K562 (cell line): ENCODE results near the gene MDC1. TPM values are rescaled to one million over a fixed set of nuclear protein-coding genes. Genes with fewer than 3 reads are reported as not detected.

Experiments used
- CTBP1 ChIP-seq: fragments of 450-650 bp; IDR thresholded peaks from 2 replicates; pipeline ENCODE4 v1.6.1; 2016; ENCODE audit warnings: borderline replicate concordance
- ESRRA ChIP-seq: fragments of 450-650 bp; IDR thresholded peaks from 2 replicates; pipeline ENCODE4 v1.6.1; 2014; ENCODE audit warnings: low read depth, mild to moderate bottlenecking, moderate library complexity, borderline replicate concordance
- ETV1 ChIP-seq: fragments of 450-650 bp; conservative IDR thresholded peaks from 2 replicates; pipeline ENCODE4 v1.6.1; 2016; ENCODE audit warnings: missing genetic modification characterization, control low read depth, low read depth, missing compliant biosample characterization
- GABPB2 ChIP-seq: fragments of 250-450 bp; sonication (Bioruptor Pico); conservative IDR thresholded peaks from 2 replicates; pipeline ENCODE4 v1.5.1; 2021; ENCODE audit warnings: mild to moderate bottlenecking
- HDGF ChIP-seq: fragments of 450-650 bp; IDR thresholded peaks from 2 replicates; pipeline ENCODE4 v1.6.1; 2016
- HIVEP1 ChIP-seq: fragments of 250-450 bp; sonication (Bioruptor Pico); IDR thresholded peaks from 2 replicates; pipeline ENCODE4 v1.4.0; 2020; ENCODE audit warnings: mild to moderate bottlenecking
- NELFE ChIP-seq: IDR thresholded peaks from 2 replicates; pipeline ENCODE4 v1.6.1; 2011; ENCODE audit warnings: mild to moderate bottlenecking; ENCODE audit not compliant: insufficient read depth, insufficient read length
- NEUROD1 ChIP-seq: fragments of 150-350 bp; IDR thresholded peaks from 2 replicates; pipeline ENCODE4 v1.6.1; 2014; ENCODE audit warnings: borderline replicate concordance, low read length, low read depth; ENCODE audit not compliant: partially characterized antibody
- PPARD ChIP-seq: fragments of 250-450 bp; sonication (Bioruptor Pico); IDR thresholded peaks from 2 replicates; pipeline ENCODE4 v1.8.0; 2022; ENCODE audit warnings: inconsistent platforms, mild to moderate bottlenecking, moderate library complexity
- SMC3 ChIP-seq: conservative IDR thresholded peaks from 2 replicates; pipeline ENCODE4 v1.6.1; 2011; ENCODE audit warnings: low read depth, low read length, improper control_type of control experiment; ENCODE audit not compliant: insufficient read depth
- TEAD1 ChIP-seq, 2 experiments: fragments of 450-650 bp in 1 of 2; sonication (generic) in 1 of 2; formaldehyde crosslinking; IDR thresholded peaks; 2 replicates each; pipeline versions ENCODE4 v1.4.0 to v1.8.0; 2020 to 2022; ENCODE audit warnings: mild to moderate bottlenecking in 2 of 2, missing genetic modification reagents in 1 of 2
- TFAM ChIP-seq: fragments of 250-450 bp; sonication (Bioruptor Pico); conservative IDR thresholded peaks from 2 replicates; pipeline ENCODE4 v1.5.0; 2021; ENCODE audit warnings: mild to moderate bottlenecking, moderate library complexity
- TRIM28 ChIP-seq: fragments of 450-650 bp; IDR thresholded peaks from 2 replicates; pipeline ENCODE4 v1.6.1; 2017
- ZBTB1 ChIP-seq: sonication (generic); formaldehyde crosslinking; IDR thresholded peaks from 2 replicates; pipeline ENCODE4 v1.8.1; 2023; ENCODE audit warnings: missing genetic modification reagents, low read depth, mild to moderate bottlenecking, borderline replicate concordance
- ZNF174 ChIP-seq: fragments of 250-450 bp; sonication (Bioruptor Pico); IDR thresholded peaks from 2 replicates; pipeline ENCODE4 v1.4.0; 2020; ENCODE audit warnings: mild to moderate bottlenecking
- ZNF212 ChIP-seq: fragments of 450-650 bp; formaldehyde crosslinking; IDR thresholded peaks from 2 replicates; pipeline ENCODE4 v1.4.0; 2020; ENCODE audit warnings: mild to moderate bottlenecking
- ZNF644 ChIP-seq: fragments of 200-800 bp; sonication (Bioruptor generic); IDR thresholded peaks from 2 replicates; pipeline ENCODE4 v1.6.1; 2016; ENCODE audit warnings: low read depth, missing genetic modification characterization, missing compliant biosample characterization
- ZSCAN29 ChIP-seq: fragments of 450-650 bp; IDR thresholded peaks from 2 replicates; pipeline ENCODE4 v1.6.1; 2017
- polyA plus RNA-seq, 8 experiments: library from polyadenylated mRNA; depleted of rRNA in 4 of 8; stranded (reverse) in 5 of 8; unstranded in 3 of 8; fragments of >200 nt; fragmentation: Nextera tagmentation in 2 of 8; fragmentation: Illumina TruSeq in 1 of 8; extraction: Ambion mirVana in 2 of 8; extraction: Trizol in 1 of 8; gene quantifications; 2 replicates each; pipeline versions ENCODE4 v1.2.1 to v1.2.3, GENCODE V29; 2011 to 2014; ENCODE audit warnings: inconsistent platforms in 1 of 8, missing spikeins in 1 of 8
- total RNA-seq, 7 experiments: library from RNA; depleted of rRNA in 6 of 7; stranded (reverse); fragments of >200 nt in 6 of 7; fragmentation: Illumina TruSeq in 2 of 7; extraction: Trizol in 2 of 7; gene quantifications; 2 replicates each; pipeline versions ENCODE4 v1.2.1 to v1.2.3, GENCODE V29; 2011 to 2021; ENCODE audit warnings: low replicate concordance in 1 of 7
- TF ChIP-seq, protein P1 (sequence below): fragments of 250-450 bp; sonication (Bioruptor Pico); IDR thresholded peaks from 2 replicates; pipeline ENCODE4 v1.9.0; 2021; ENCODE audit warnings: mild to moderate bottlenecking
- TF ChIP-seq, protein P2 (sequence below): fragments of 250-450 bp; sonication (Bioruptor Pico); IDR thresholded peaks from 2 replicates; pipeline ENCODE4 v1.4.0; 2020; ENCODE audit warnings: borderline replicate concordance
- TF ChIP-seq, protein P3 (sequence below): fragments of 250-450 bp; sonication (Bioruptor Pico); IDR thresholded peaks from 2 replicates; pipeline ENCODE4 v1.8.0; 2021; ENCODE audit warnings: borderline replicate concordance, mild to moderate bottlenecking, moderate library complexity; ENCODE audit not compliant: poor library complexity, severe bottlenecking
- TF ChIP-seq, protein P4 (sequence below): fragments of 200-800 bp; sonication (Bioruptor generic); IDR thresholded peaks from 2 replicates; pipeline ENCODE4 v1.6.1; 2017; ENCODE audit warnings: missing genetic modification characterization, missing compliant biosample characterization
- TF ChIP-seq, protein P5 (sequence below): sonication (generic); formaldehyde crosslinking; IDR thresholded peaks from 2 replicates; pipeline ENCODE4 v1.8.0; 2022; ENCODE audit warnings: mild to moderate bottlenecking, missing genetic modification reagents

MDC1 gene
- total and polyA plus RNA-seq, 9 of the 15 experiments (the other 6 are each of a cell fraction or from before 2014, with no cell fraction given) = 8.2 to 114 (median 20.0) TPM

DNA sequence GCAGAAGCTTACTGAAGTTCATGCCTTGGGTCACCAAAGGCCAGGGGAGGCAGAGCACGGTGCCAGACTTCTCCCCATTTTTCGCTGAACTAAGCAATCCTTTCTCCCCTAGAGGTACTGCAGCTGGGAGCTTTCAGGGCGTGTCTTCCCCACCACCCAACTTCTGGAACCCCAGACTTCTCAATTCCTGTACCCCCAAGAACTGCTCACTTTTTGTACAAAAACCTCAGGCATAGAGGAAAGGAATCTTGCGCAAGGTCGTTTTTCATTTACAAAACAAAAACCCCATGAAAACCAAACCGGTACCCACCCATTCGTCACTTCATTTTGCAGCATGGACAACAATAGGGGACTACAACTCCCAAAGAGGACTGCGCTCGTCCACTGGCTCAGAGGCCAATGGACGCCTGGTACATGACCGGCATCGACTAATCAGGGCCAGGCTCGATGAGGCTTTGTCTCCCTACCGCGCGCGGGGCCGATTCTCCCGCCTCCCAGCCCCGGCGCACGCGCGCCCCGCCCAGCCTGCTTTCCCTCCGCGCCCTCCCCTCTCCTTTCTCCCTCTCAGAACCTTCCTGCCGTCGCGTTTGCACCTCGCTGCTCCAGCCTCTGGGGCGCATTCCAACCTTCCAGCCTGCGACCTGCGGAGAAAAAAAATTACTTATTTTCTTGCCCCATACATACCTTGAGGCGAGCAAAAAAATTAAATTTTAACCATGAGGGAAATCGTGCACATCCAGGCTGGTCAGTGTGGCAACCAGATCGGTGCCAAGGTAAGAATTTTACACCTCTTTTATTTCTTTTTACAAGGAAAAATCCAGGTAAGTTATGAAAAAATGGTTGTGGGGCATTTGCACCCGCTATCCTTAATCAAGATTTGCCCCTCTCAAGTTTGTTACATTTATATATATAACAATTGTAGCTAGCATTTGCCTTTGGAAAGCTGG, 3.0 kb upstream of the MDC1 start, which contains the start of gene TUBB (continued):
- TF ChIP-seq NEUROD1 = peak; percentile 83
- TF ChIP-seq, protein P1, sequence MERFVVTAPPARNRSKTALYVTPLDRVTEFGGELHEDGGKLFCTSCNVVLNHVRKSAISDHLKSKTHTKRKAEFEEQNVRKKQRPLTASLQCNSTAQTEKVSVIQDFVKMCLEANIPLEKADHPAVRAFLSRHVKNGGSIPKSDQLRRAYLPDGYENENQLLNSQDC = 0 out of 2 replicates have a peak, but pooled peaks have one; percentile 63
- no peak for TF ChIP-seq PPARD
- no peak for TF ChIP-seq NELFE
- TF ChIP-seq TEAD1 (CRISPR knock-in tag; IDR thresholded peaks at IDR 0.05) = peak in 1 of 2 experiments; percentile 95; a peak in 2 of 4 replicates
- TF ChIP-seq GABPB2 = no peak
- TF ChIP-seq, protein P2, sequence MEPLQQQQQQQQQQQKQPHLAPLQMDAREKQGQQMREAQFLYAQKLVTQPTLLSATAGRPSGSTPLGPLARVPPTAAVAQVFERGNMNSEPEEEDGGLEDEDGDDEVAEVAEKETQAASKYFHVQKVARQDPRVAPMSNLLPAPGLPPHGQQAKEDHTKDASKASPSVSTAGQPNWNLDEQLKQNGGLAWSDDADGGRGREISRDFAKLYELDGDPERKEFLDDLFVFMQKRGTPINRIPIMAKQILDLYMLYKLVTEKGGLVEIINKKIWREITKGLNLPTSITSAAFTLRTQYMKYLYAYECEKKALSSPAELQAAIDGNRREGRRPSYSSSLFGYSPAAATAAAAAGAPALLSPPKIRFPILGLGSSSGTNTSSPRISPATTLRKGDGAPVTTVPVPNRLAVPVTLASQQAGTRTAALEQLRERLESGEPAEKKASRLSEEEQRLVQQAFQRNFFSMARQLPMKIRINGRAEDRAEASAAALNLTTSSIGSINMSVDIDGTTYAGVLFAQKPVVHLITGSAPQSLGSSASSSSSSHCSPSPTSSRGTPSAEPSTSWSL (CRISPR knock-in tag) = no peak
- TF ChIP-seq, protein P3, sequence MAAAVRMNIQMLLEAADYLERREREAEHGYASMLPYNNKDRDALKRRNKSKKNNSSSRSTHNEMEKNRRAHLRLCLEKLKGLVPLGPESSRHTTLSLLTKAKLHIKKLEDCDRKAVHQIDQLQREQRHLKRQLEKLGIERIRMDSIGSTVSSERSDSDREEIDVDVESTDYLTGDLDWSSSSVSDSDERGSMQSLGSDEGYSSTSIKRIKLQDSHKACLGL (CRISPR knock-in tag) = no peak
- TF ChIP-seq HIVEP1 (CRISPR knock-in tag) = no peak
- TF ChIP-seq, protein P4, sequence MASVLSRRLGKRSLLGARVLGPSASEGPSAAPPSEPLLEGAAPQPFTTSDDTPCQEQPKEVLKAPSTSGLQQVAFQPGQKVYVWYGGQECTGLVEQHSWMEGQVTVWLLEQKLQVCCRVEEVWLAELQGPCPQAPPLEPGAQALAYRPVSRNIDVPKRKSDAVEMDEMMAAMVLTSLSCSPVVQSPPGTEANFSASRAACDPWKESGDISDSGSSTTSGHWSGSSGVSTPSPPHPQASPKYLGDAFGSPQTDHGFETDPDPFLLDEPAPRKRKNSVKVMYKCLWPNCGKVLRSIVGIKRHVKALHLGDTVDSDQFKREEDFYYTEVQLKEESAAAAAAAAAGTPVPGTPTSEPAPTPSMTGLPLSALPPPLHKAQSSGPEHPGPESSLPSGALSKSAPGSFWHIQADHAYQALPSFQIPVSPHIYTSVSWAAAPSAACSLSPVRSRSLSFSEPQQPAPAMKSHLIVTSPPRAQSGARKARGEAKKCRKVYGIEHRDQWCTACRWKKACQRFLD (CRISPR knock-in tag) = no peak
- peak; percentile 41; the same call in 1 of the 2 replicates for TF ChIP-seq SMC3
- TF ChIP-seq HDGF = 0 out of 2 replicates have a peak, but pooled peaks have one; percentile 14
- no peak for TF ChIP-seq ZNF174
- TF ChIP-seq ZNF212 (CRISPR knock-in tag) = no peak
- no peak for TF ChIP-seq ZBTB1 (CRISPR knock-in tag)
- no peak for TF ChIP-seq ZSCAN29
- TF ChIP-seq ZNF644 = no peak; the same call in 1 of the 2 replicates
- TF ChIP-seq ETV1 = no peak; the same call in 1 of the 2 replicates
- TF ChIP-seq ESRRA = no peak; the same call in 1 of the 2 replicates
- TF ChIP-seq, protein P5, sequence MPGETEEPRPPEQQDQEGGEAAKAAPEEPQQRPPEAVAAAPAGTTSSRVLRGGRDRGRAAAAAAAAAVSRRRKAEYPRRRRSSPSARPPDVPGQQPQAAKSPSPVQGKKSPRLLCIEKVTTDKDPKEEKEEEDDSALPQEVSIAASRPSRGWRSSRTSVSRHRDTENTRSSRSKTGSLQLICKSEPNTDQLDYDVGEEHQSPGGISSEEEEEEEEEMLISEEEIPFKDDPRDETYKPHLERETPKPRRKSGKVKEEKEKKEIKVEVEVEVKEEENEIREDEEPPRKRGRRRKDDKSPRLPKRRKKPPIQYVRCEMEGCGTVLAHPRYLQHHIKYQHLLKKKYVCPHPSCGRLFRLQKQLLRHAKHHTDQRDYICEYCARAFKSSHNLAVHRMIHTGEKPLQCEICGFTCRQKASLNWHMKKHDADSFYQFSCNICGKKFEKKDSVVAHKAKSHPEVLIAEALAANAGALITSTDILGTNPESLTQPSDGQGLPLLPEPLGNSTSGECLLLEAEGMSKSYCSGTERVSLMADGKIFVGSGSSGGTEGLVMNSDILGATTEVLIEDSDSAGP (CRISPR knock-in tag) = no peak
- peak; percentile 61; the same call in 1 of the 2 replicates for TF ChIP-seq CTBP1
- TF ChIP-seq TFAM (CRISPR knock-in tag) = no peak
- no peak for TF ChIP-seq TRIM28
